Measurements from ENCODE around the gene SLC6A17.

Gene SLC6A17

DNA sequence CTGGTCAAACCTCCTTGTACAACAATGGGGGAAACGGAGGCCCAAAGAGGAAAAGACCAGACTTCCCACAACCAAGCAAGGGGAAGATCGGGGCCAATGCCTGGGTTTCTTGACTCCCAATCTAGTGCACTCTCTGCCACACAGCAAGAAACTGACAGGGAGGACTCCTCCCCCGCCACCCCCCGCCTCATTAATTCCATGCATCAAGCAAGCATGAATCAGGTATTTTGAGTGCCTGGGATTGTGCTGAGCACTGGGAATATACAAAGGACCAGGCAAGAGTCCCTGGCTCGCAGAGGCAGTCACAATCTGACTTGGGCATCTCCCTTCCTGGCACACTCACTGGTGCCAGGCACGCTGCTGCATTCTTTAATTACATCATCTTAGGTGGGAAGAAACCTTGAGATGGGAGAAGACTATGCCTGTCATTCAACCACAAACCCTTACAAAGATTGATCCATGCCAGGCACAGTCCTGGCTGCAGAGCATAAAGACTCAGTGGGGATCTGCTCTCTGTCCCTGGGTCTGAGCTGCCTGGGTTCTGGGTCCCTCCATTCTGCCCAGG is 55.4 kb downstream of the SLC6A17 start:
- DNase-seq, result no peak

DNA sequence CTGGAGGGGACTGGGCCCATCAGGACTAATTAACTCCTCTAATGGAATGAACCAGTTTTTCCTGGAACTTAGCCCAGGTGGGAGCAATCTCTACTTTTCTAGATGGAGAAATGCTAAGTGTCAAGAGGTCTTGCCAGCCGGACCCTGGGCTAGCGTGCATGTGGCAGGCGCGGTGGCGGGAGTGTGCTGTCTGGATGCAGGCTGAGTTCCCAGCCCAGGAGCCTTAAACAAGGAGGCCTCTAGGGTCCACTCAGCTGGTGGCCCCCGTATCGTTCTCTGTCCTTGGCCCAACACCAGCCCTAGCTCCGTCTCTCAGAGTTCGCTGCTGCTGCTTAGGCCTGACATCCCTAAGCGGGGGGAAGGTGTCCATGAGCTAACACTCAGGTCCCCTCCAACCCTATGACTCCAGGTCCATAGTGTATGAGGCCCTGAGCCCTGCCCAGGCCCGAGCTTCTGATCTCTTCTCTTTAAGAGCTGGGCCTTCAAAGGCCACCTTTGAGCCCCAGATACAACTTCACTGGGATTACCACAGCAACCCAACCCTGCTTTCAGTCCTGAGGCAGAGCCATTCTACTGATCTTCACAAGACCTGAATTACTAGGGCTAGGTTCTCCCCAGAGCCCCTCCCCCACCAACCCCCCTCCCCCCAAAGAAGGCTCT is 56.1 kb downstream of the SLC6A17 start:
- DNase-seq, result no peak

DNA sequence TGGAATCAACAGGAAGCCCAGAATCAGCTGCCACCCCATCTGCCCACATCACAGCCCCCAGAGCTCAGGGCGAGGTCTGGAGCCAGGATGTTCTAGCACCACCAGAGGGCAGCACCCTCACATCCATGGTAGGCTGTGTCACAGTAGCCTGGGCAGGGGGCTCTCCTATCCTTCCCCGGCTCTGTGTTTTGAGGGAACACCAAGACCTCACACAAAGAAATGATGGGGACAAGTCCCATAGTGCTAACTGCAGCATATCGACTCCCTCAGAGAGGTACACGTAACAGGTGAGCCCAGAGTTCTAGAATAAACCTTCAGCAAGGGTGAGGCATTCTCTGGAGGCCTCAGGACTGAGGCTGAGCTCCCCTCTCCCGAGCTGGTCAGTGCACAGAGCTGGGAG is 57.5 kb downstream of the SLC6A17 start:
- DNase-seq, result peak; percentile 80

DNA sequence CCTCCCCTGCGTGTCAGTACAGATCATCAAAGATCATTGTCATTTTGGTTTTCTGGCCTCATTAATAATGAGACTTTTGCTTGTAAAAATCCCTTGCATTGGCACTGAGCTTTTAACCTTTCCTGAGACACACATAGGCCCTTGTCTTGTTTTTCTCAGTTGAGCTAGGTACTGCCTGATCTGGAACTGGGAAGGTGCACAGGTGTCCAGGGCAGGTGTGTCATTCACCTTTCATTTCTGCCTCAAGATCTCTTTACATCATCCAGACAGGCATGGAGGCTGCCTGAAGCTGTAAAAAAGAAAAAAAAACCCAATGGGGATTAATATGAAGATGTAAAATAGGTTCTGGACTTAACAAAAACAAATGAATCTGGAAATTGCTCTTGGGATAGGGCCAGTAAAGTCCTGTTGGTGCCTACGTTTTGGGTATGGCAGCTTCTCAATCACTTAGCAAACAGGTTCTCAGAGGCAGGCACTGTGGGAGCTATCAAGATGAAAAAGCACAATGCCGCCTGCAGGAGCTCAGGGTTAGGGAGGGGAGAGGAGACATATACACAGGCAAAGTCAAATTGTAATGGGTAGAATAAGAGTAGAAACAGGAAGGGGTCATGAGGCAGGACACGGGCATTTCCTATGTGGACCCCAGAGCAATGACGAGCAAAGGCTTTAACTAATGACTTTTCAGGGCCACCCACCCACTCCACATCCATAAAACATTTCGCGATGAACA is 58.8 kb downstream of the SLC6A17 start:
- no peak for DNase-seq

DNA sequence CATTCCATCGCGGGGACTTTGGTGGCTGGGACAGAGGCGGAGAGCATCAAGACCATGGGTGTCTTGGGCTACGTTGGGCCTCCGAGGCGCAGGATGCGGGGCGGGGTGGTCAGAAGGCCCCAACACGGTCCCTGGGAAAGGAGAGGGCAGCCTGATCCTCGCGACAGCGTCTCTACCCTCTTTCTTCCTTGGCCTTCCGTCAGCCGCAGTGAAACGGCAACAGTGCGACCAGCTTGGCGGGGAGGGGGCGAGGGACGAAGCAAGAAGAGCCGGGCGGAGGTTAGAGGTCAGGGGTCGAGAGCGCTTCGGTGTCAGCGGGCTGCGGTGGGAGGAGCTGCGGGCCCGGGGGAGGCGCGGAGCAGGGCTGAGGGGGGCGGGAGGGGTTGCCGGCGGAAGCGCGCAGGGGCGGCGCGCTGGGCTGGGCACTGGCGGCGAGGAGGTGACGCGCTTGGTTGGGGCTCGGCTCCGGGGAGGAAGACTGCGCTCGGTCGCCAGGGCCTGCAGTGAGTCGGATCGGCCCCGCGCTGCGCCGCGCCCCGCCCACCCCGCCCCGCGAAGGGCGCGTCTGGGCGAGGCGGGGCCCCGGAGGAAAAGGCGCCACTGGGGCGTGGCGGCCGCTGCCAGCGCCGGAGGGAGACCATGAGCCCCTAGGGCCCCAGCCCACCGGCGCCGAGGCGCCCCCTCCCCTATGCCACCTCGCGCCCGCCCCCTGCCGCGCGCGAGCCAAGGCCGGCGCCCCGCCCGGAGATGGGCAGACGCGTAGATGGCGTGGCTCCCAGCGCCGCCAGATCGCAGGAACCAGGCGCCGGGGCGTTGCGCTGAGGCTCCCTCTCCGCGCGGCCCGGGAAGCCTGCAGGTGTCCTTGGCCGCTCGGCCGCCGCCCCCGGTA is 59.7 kb downstream of the SLC6A17 start, which contains the start of gene KCNC4:
Gene KCNC4, plus strand, starts transcription at position 600 of the 889 bp plus-strand sequence. CDS start 1,186 bp downstream, outside the sequence.
- DNase-seq, result peak; percentile 95

DNA sequence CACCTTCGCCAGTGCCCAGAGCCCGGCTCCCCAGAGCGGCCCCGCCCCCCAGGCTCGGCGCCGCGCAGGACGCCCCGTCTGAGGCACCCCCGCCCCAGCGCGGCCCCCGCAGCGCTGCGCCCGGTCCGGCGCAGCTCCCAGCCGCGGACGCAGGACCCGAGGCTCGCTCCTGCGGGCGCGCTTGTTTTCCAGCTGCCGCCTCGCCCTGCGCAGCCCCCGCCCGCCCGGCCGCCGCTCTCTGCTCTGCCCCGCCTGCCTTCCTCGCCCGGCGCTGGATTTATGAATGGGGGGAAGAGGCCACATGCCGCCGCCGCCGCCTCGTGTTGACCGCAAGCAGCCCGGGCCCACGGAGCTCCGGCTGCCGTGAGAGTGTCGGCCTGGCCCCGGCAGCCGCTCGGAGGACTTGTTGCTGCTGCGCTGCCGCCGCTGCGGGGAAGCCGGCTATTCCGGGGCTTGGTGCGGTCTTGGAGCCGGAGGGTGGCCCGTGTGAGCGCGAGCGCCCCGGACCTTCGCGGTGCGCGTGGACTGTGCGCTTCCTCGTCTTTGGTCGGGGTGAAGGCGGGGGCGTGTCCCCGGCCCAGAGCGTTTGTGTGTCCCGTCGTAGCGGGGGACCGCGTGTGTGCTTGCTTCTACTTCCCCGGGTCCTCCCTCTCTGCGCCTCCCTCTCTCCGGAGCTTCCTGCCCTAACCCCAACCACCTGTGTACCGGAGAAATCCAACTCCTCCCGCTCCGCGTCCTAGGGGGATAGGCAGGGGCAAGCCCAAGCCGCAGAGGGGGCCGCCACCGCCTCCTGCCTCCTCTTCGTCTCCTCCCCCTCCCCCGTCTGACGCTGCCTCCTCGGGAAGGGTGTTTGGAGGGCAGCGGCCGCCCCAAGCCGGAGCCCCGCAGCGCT is 60.6 kb downstream of the SLC6A17 start:
- peak; percentile 63 for DNase-seq

DNA sequence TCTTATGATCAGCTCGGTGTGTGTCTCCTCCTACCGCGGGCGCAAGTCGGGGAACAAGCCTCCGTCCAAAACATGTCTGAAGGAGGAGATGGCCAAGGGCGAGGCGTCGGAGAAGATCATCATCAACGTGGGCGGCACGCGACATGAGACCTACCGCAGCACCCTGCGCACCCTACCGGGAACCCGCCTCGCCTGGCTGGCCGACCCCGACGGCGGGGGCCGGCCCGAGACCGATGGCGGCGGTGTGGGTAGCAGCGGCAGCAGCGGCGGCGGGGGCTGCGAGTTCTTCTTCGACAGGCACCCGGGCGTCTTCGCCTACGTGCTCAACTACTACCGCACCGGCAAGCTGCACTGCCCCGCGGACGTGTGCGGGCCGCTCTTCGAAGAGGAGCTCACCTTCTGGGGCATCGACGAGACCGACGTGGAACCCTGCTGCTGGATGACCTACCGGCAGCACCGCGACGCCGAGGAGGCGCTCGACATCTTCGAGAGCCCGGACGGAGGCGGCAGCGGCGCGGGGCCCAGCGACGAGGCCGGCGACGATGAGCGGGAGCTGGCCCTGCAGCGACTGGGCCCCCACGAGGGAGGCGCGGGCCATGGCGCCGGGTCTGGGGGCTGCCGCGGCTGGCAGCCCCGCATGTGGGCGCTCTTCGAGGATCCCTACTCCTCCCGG is 61.3 kb downstream of the SLC6A17 start:
- DNase-seq, result no peak

DNA sequence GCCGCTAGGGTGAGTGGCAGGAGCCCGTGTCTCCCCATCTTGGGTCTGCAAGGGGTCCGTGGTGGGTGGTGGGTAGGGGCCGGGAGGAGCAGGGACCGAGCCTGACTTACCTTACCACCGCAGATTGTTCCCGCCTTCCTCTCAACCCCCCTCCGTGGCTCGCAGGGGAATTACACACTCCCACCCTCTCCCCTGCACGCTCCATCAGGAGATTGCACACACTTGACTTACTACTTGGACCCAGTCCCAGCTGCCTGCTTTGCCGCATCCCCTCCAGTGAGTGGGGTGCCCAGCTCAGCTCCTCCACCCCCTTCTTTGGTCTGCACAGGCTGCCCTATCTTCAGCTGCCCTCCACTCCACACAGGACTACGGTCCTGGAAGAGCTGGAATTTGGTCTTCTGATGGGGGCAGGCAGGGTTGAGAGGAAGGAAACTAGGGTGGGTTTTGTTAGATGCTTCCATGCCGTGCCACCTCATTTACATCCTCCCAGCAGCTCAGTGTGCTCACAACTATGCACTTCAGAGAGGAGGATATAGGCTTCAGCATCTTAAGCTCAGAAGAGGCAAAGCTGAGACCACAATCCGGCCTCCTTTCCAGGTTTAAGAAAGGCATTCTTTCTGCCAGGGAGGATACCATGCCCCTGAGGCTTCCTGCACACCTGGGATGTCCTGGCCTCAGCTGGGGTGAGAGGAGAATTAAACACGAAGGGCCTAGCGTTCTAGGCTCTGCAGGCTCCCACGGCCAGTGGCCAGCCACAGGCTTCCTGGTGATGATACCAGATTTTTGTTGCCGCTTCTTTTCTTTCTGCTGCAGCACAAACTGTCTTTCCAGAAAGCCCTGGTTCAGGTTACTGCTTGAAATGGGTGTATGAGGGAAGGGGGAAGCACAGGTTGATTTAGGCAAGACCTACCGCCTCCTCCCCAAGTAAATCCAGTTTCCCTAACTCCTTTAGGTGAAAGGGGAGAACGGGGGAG is 62.2 kb downstream of the SLC6A17 start:
- no peak for DNase-seq

DNA sequence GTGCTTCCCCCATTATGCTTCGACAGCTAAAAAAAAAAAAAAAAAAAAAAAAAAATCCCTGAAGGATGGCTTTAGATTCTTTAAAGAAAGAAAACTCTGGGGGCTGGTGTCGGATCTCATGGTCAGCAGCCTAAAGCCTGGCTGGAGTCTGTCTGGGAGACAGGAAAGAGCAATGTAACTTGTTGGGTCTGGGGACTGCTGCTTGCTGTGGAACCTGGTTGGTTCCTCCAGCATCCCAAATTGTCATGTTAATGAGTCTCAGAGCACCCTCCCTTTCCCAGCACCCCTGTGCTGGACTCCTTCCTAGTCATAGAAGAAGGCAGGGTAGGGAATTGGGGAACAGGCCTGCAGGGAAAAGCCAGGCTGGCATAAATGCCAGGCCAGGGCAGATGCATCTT is 62.8 kb downstream of the SLC6A17 start:
- no peak for DNase-seq

DNA sequence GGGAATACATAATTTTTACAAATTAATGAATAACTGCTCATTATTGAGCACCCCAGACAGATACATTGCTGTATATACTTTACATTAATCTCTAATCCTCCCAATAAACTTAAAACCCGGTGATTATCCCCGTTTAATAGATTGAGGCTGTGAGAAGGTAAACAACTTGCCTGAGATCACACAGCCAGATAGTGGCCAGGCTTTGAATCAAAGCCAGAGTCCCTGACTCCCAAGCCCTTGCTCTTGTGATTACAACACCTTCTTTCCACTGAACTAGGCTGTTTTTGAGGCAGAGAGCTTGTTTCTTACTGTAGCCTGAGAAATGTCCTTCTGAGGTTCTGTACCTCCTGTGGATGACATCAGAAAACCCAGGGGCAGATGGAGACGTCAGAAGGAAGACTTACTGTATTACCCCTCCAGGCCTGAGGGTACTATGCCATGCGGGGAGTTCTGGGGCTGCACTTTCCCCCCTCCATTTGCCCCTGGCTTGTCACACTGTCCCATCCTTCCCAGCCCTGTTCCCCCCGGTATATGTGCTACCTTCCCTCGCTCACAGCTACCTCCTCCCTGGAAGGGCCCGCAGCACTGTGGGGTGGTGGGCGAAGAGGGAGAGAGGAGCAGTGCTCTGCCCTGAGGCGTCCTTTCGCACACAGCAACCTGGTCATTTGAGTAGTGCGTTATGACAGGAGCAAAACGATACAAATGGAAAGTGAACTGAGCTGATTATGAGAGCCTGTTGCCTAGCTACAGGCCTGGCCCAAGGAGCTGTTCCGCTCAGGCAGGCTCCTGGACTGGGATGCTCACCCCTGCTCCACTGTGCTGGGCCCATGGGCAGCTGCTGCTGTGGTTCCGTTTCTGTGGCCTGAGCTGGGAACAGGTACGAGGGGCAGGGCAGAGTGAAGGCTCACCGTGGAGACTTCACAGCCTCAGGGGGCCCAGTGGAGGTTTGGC is 64.4 kb downstream of the SLC6A17 start:
- no peak for DNase-seq

DNA sequence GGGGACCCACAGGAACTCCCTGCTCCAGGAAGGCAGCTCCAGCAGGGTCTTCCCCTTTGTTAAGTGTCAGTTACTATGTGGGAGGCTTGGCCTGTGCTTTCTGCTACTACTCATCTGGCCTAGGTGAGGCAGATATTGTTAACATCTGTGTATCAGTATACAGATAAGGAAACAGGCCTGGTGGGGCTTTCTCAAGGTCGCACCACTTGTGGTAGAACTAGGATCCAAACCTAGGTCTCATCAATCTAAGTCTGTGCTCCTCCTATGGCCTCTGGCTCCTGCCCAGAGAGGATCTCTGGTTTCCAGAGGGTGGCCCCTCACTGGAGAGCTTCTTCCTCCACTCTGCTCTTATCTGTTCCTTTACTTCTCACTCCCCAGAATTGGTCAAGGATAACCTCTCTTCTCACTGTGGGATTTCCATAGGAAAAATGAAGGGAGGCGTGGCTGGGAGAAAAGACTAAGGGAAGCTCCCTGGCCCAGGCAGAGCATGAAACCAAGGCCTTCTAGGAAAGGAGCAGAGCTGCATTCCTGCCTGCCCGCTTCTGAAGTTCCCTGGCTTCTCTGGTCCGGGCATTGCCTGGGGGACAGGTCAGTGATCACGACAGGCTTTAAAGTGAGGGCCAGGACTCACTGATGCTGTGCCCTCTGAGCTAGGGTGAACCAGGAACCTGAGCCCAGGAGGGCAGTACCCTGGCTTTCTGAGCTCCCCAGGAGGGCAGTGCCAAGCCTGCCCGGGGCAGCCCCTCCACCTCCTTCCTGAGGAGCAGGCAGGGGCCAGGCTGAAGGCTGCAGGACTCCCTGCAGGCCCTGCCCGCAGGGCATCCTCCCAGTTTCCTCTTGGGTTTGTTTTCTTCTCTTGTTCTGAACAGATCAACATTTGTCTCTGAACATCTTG is 65.6 kb downstream of the SLC6A17 start:
- no peak for DNase-seq

DNA sequence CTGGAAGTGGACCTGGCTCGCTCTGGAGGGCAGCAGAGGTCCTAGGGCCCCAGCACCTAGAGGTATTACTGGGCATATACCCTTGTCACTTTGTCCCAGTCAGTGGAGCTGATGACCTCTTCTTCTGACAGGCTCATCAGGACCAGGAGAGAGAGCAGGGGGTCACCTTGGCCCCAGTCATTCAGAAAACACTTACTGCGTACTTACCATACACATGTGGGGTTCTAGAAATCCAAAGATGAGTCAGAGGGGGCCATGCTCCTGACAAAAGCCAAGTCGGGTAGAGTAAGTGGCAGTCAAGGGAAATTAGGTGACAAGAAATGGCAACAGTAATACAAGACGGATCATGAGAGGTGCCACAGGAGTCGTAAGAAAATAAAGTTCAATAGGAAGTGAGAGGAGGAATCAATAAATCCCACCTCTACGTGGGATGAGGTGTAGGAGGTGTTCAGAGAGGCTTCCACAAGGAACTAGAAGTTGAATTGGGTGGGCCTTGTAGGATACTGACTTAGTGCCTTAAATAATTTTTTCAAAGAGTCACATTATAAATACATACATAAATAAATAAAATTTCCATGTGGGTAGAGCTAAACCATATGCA is 66.7 kb downstream of the SLC6A17 start:
- DNase-seq, result no peak

DNA sequence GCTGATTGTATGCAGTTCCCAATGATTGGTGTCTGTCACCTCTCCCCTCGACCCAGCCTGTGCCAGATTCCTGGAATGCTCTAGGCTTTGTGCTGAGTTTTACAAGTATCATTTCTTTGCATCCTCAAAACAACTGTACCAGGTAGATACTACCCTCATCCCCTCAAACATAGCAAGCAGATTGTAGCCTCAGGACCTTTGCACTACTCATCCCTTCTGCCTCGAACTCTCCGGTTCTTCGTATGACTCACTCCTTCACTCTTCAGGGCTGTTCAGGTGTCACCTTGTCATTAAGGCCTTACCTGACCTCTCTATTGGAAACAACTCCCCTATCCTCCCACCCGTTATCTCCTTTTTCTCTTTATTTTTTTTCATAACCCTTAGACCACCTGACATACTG is 67.8 kb downstream of the SLC6A17 start:
- DNase-seq, result no peak

DNA sequence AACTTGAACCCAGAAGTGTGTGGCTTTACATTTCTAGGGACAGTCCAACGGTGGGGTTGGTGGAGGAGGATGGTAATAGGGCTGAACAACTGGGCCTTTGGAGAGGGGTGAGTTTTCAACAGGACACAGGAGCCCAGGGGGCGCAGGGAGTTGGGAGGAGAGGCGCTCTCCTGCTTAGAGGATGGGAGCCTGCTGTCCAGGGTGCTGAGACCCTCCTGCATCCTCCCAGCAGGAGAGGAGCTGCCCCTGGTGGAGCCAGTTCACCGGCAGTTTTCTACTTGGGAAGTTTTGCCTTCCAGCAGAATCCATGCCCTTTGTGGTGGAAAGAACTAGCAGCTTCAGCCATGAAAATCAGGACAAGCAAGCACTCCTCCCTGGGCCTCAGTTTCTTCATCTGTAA is 68.4 kb downstream of the SLC6A17 start:
- DNase-seq, result no peak

DNA sequence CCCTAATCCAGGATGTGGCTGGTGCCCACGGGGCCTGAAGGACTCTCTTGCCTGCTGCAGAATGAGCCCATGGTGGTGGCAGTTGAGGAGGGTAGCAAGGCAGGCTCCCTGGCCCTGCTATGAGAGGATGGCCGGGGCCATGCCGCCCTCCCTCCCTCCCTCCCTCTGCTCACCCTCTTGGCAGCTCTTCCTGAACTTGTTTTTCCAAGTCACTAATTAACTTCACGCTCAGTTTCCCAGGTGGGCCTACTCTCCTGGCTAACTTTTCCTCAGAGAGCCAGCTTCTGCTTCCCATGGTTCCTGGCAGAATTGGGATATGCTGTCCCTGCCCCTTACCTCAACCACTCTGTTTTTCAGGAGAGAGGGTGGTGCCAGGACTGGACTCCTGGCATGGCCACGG is 70.0 kb downstream of the SLC6A17 start:
- DNase-seq, result no peak

DNA sequence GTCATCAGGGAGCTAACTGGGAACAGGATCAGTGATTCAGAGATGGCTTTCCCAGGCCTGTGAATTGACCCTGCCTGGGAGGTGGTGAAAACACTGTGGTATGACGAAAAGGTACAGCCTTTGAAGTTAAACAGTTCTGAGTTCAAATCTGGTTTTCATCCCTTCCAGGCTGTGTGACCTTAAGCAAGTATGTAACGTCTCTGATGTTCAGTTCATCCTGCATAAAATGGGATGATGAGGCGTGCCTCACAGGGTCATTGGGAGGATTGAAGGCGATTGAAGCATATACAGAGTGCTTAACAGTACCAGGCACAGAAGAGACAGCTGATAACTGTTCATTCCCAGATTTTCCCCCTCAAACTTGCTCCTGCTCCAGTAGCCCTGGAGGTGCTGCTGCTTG is 70.8 kb downstream of the SLC6A17 start:
- DNase-seq, result no peak

DNA sequence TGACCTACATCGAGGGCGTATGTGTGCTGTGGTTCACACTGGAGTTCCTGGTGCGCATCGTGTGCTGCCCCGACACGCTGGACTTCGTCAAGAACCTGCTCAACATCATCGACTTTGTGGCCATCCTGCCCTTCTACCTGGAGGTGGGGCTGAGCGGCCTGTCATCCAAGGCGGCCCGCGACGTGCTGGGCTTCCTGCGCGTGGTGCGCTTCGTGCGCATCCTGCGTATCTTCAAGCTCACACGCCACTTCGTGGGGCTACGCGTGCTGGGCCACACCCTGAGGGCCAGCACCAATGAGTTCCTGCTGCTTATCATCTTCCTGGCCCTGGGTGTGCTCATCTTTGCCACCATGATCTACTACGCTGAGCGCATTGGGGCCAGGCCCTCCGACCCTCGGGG is 72.8 kb downstream of the SLC6A17 start:
- no peak for DNase-seq

DNA sequence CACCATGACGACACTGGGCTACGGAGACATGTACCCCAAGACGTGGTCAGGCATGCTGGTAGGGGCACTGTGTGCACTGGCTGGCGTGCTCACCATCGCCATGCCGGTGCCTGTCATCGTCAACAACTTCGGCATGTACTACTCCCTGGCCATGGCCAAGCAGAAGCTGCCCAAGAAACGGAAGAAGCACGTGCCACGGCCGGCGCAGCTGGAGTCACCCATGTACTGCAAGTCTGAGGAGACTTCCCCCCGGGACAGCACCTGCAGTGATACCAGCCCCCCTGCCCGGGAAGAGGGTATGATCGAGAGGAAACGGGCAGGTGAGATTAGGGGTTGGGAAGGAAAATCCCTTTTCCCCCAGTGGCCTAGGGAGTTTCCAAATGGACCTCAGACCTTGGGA is 73.3 kb downstream of the SLC6A17 start:
- no peak for DNase-seq
